PC-9 (cell line): ENCODE measurements around the gene CYB5A.

ENCODE experiments used
- CTCF ChIP-seq: fragments of 200-600 bp; sonication (generic); conservative IDR thresholded peaks from 2 replicates; pipeline ENCODE4 v1.6.1; 2017; ENCODE audit warnings: mixed run types, antibody characterized with exemption, mild to moderate bottlenecking, moderate library complexity
- EZH2 ChIP-seq: fragments of 200-600 bp; sonication (generic); IDR thresholded peaks from 2 replicates; pipeline ENCODE4 v1.8.0; 2017; ENCODE audit warnings: antibody characterized with exemption, low read depth

- no peak for TF ChIP-seq CTCF
- no peak for TF ChIP-seq EZH2
These were observed 43.6 kb downstream of the CYB5A start for GRCh38 chr18:74248189-74248588.
